GM21526 (cell line): ENCODE data around the gene SLA2.
"Not testable (repeated sequence)": the region's sequence is repeated elsewhere in the genome, so short reads cannot be mapped to it uniquely, and the experiment has no call there.

Source experiments
- ATAC-seq: cut with Tn5 transposase; IDR thresholded peaks from one replicate; pipeline ENCODE4 v1.9.1; 2021; ENCODE audit warnings: moderate library complexity; ENCODE audit not compliant: unreplicated experiment, low FRiP score

Gene SLA2, protein sequence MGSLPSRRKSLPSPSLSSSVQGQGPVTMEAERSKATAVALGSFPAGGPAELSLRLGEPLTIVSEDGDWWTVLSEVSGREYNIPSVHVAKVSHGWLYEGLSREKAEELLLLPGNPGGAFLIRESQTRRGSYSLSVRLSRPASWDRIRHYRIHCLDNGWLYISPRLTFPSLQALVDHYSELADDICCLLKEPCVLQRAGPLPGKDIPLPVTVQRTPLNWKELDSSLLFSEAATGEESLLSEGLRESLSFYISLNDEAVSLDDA

DNA sequence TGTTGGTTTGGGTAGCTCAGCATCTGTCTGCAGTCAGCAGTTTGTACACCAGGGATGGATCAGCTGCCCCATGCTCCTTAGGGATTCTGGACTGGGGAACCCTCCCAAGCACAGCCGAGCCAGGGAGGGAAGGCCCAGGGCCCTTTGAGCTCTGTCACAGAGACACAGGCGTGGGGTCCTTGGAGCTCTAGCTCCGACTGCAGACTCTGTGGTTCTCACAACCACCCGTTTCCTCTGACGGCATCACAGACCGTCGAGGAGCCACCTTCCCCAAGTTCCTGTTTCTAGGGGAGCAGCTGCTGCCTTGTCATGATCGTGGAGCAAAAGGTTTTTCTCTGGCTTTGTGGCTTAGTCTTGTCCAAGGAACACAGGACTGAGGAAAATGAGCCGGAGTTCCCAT is at the start of gene SLA2:
Gene SLA2 (minus strand): TSS at position 199 of the 400 bp plus-strand sequence. CDS start 4,861 bp downstream, outside the sequence.
- no peak for ATAC-seq

DNA sequence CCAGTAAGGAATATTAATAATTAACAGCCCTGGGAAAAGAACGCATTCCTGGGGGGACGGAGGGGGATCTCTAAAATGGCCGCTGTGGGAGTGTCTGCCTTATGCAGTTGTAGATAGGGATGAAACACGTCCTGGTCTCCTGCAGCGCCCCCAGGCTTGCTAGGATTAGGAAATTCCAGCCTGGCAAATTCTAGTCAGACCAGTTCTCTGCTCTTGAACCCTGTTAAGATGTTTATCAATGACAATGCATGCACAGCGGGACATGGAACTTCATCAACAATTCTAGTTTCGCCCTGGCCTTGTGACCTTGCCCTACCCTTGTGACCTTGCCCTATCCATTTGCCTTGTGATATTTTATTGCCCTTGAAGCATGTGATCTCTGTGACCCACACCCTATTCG is 49.5 kb upstream of the SLA2 start:
- ATAC-seq, result not testable (repeated sequence)

- ATAC-seq, result no peak
These were observed 42.6 kb upstream of the SLA2 start for GRCh38 chr20:36688630-36689029.

DNA sequence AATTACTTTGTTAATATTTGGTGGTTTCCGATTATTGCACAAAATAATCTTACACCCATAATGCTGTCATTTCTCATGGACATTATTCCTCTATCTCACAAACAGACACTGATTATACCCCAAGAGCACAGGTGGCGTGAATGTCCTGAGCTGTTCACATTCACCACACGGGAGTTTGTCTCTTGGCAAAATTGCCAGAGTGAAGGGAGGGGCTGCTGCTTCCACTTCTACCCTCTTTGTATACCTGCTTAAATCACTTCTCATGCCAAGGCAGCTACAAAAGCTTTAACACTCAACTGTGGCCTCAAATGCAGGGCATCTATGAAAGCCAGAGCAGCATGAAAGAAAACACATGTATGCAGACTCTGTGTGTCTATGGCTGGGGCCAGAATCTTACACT is 41.9 kb upstream of the SLA2 start:
- no peak for ATAC-seq

DNA sequence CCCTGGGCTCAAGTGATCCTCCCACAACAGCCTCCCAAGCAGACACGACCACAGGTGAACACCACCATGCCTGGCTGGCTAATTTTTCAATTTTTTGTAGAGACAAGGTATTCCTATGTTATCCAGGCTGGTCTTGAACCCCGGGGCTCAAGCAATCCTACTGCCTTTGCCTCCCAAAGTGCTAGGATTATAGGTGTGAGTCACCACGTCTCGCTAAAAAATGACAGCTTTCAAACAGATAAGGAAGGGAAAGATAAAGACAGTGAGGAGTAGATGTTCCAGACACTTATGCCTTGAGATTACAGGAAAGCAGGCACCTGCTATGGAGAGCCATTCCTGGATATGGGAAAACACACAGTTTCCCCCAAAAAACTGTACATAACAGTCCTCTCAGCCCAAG is 40.9 kb upstream of the SLA2 start:
- ATAC-seq, result no peak

DNA sequence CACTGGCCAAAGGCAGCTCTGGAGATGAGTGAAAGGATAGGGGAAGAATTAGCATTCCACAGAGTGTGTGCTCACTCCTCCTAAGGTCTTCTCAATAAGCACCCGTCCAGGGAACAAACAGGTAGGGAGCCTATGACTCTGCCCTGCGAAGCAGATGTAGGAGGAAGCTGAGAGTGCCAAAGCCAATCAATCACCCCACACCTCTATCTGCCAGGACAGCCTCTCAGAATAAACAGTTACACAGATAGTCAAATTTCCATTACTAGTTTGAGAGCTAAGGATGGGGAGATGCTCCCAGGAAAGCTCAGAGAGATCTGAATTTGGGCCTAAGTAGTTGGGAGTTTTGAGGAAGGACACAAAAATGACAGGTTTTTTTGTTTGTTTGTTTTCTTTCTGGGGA is 40.5 kb upstream of the SLA2 start:
- no peak for ATAC-seq

DNA sequence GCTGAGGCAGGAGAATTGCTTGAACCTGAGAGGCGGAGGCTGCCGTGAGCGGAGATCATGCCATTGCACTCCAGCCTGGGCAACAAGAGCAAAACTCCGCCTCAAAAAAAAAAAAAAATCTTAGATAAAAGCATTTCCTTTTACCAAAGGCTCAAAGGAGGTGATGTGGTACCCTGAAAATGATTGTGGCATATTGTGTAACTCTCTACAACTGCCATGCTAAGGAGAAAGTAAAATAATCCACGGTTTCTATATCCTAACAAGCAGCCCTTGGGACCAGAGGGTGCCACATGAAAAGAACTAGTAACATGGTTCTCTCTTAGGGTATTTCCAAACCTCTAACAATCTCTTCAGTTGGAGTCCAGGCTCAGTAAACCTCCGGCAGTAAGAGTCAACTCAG is 38.8 kb upstream of the SLA2 start:
- ATAC-seq, result no peak

GRCh38 chr20:36682311-36682710 is 36.3 kb upstream of the SLA2 start:
- ATAC-seq, result no peak

DNA sequence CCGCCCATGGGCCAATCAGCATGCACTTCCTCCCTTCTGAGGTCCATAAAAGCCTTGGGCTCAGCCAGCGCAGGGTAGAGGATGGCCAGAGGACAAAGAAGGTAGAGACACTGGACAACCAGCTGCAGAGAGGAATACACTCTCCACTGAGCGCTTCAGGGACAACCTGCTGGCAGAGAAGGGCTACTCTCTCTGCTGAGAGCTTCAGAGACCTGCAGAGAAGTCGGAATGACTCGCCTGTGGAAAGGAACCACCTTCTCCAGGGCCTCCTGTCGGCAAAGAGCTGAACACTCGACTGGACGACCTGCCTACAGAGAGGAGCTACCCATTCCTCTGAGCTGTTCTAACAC is 31.4 kb upstream of the SLA2 start:
- ATAC-seq, result no peak

- ATAC-seq, result no peak
These were observed 30.9 kb upstream of the SLA2 start for GRCh38 chr20:36676701-36677421.

GRCh38 chr20:36675545-36675944 is 29.5 kb upstream of the SLA2 start:
- not testable (repeated sequence) for ATAC-seq

- ATAC-seq, result no peak
These were observed 27.0 kb upstream of the SLA2 start for GRCh38 chr20:36672991-36673390.

GRCh38 chr20:36670665-36671357 is 24.8 kb upstream of the SLA2 start:
- ATAC-seq, result no peak

DNA sequence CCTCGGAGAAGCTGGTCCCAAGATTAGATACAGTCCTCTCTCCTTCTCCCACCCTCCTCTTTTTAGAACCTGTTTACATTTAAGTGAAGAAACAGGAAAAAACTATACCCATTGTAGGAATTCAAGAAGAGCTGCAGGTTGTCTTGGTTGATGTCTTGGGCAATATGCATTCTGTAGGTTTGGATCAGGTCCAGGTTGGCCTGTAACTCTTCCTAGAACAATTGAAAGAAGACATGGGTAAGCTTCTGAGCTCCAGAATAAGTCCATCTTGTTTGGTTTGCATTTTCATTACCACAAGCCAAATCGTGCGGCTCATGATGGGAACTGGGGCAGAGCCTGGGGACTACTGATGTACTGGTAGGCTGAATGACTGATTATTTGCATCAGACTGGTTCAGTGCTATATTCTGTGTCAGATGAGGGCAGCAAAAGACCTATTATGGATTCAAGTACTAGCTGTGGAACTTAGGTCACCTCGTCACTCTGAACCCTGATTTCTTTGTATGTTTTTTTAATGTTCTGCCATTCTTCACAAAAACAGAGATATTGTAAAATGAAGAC is 20.3 kb upstream of the SLA2 start:
- ATAC-seq, result no peak

DNA sequence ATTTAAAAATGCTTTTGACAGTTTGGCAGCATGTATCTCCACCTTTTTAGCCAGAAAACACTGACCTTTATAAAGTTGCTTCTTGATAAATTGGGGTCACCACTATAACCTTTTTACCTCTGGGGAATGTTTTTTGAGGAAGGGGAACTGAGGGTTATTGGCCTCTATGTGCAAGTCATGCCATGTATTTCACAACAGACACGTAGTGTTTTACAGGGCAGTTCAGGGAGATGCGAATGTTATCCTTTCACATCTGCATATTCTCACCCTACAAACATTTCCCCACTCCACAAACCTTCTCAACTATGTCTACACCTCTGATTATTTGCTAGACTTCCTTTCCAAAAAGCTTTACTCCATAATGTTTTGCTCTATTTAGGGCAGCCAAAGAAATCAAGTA is 17.0 kb upstream of the SLA2 start:
- no peak for ATAC-seq

DNA sequence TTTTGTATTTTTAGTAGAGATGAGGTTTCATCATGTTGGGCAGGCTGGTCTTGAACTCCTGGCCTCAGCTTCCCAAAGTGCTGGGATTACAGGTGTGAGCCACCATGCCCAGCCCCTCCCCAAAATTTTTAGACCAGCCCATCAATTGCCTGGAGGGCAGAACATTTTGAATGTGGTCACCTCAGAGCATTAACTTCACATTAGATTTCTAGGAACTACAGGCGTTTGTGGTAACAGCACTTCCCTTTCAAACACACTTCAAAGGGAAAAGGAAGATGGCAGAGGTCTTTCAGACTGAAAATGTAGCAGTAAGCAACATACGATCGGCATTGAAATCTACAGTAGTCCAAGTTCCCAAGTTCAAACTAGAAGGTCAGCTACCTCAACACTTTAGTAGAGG is 12.3 kb upstream of the SLA2 start:
- no peak for ATAC-seq

DNA sequence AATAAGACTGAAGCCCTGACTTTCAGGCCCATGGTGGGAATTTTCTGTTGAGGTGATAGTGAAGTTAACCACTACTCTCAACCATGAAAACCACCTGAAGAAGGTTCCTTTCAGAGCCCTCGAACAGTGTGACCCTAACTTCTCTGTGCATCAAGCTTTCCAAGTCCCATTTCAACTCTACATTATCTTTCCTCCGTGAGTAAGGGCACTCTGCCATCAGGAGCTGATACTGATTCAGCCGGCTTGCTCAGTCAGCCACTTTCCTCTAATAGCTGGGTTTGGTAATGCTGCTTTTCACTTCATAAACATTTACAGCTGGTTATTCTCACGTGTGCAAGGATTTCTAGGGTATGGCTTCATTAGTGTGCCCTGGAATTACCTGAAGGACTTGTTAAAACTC is 10.7 kb upstream of the SLA2 start:
- ATAC-seq, result no peak

- no peak for ATAC-seq
These were observed 9.0 kb upstream of the SLA2 start for GRCh38 chr20:36655004-36655403.

DNA sequence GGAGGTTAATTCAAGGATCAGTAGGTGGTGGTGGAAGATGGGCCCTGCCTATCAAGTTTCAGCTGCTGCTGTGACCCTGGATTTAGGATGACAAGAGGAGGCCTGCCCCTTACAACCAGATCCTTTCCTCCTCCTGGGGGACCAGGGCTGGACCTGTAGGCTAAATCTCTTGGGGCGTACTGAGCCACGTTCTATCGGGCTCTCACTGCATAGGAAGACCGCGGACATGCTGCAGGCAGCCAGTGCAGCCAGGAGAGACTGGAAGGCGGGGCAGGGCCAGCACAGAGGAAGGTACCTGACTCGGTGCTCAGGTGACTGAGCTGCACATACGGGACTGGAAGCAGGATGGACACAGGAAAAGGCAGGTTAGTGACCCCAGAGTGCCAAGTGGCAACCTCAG is 8.5 kb upstream of the SLA2 start:
- no peak for ATAC-seq

DNA sequence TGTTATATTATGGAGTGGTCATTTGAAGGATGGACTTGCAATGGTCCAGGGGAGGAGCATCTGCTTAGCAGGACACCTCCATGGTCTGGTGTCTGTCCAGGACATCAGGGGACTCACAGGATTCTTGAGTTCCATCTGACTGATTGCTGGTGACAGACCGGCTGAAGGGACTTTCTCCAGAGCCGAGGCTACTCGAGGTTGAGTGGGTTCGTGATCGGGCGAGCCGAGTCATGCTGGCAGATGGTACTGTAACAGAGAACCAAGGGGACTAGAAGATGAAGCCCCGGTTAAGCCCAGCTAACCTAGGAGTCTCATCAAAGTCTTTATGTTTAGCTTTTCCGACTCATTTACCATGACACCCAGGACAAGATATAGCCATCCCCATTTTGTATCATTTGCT is 7.5 kb upstream of the SLA2 start:
- ATAC-seq, result no peak
